Erythroblast (primary cell): Measurements from ENCODE around the gene CADPS2.

Experiments used
- GATA1 ChIP-seq: IDR thresholded peaks from 2 replicates; pipeline ENCODE4 v1.6.1; 2011; ENCODE audit warnings: low read depth, mild to moderate bottlenecking, control low read depth, low read length, moderate library complexity
- POLR2A ChIP-seq: IDR thresholded peaks from 2 replicates; pipeline ENCODE4 v1.6.1; 2011; ENCODE audit warnings: mild to moderate bottlenecking, low read length

- no peak for TF ChIP-seq POLR2A
- TF ChIP-seq GATA1: no peak
Measured at GRCh38 chr7:122314284-122314683, 572.0 kb downstream of the CADPS2 start.
